ENCODE results near the gene FAM98B. TPM values are rescaled to one million over a fixed set of nuclear protein-coding genes. Genes with fewer than 3 reads are reported as not detected.

Gene FAM98B
- polyA plus RNA-seq, 1 of the 3 experiments (the other 2 are of a cell fraction) = 5.7 TPM

DNA sequence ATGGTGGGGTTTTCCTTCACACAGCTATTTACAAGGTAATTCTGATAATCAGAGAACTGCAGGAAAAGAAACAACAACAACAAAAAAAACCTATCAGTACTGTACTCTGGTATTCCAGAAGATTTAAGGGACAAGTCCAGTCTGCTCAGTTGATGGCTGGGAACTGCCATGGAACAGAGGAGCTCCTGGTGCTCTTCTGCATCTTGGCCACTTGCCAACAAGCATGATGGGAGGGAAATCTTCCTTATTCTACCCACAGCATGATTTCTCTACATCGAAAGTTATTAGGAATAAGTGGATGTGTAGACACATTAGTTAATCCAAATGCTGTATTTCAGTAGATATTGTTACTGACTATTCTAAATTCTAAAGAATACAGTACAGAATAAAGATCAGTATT, 59.0 kb downstream of the FAM98B start (continued):
- TF ChIP-seq NRF1 (IDR thresholded peaks at IDR 0.05; ENCODE audit: low read depth, low read length) (no peak), EP300 (IDR thresholded peaks at IDR 0.05; ENCODE audit: borderline replicate concordance in 1 of 2, low read depth in 1 of 2, low read length in 1 of 2) (no peak)

DNA sequence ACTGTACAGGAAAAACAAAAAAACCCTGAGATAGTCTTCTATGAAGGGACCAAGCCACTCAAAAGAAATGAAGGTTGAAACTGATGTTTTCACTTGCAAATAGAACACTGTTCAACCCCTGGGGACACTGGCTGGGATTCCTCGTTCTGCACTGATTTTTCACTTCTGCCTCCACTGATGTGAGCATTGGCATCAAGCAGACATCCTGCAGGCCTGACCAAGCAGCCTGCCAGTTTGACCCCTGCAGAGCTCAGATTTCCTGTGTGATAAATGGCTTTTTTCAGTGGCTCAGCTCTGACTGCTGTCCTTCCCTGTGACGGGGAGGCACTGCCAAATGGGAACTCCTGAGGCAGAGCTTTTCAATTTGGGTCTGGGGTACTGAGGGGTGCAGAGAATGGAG, 60.7 kb downstream of the FAM98B start:
- H4K20me1 ChIP-seq (ENCODE audit: insufficient read depth) = no peaks in the 10 kb centered on the region
- POLR2A ChIA-PET = interaction anchor here (0.6 to 0.7 kb wide), 2 partner anchors 12 to 42 kb away, joined by 3 read pairs; no protein-coding TSS in a partner anchor
- no peak overlapping the region for H3K9ac ChIP-seq
- TF ChIP-seq, protein P1, sequence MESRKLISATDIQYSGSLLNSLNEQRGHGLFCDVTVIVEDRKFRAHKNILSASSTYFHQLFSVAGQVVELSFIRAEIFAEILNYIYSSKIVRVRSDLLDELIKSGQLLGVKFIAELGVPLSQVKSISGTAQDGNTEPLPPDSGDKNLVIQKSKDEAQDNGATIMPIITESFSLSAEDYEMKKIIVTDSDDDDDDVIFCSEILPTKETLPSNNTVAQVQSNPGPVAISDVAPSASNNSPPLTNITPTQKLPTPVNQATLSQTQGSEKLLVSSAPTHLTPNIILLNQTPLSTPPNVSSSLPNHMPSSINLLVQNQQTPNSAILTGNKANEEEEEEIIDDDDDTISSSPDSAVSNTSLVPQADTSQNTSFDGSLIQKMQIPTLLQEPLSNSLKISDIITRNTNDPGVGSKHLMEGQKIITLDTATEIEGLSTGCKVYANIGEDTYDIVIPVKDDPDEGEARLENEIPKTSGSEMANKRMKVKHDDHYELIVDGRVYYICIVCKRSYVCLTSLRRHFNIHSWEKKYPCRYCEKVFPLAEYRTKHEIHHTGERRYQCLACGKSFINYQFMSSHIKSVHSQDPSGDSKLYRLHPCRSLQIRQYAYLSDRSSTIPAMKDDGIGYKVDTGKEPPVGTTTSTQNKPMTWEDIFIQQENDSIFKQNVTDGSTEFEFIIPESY (IDR thresholded peaks at IDR 0.05; ENCODE audit: borderline replicate concordance, low read depth) = no peak
- TF ChIP-seq NRF1 (IDR thresholded peaks at IDR 0.05; ENCODE audit: low read depth, low read length) = no peak
- 0 out of 2 replicates have a peak, but pooled peaks have one; percentile 11 for TF ChIP-seq TCF12 (IDR thresholded peaks at IDR 0.05)
- TF ChIP-seq GABPA (IDR thresholded peaks at IDR 0.05; ENCODE audit: low read depth) = no peak
- TF ChIP-seq GATA2 (CRISPR knock-in tag; IDR thresholded peaks at IDR 0.05) = peak; percentile 93
- no peak for TF ChIP-seq TAF1 (IDR thresholded peaks at IDR 0.05; ENCODE audit: borderline replicate concordance, low read depth, low read length)
- TF ChIP-seq RCOR1 (IDR thresholded peaks at IDR 0.05; ENCODE audit: low read length) = peak; percentile 61
- TF ChIP-seq EZH2phosphoT487 (IDR thresholded peaks at IDR 0.05; ENCODE audit: borderline replicate concordance, low read depth) = no peak
- peak; percentile 73; the same call in 1 of the 2 replicates for TF ChIP-seq FOXJ3 (CRISPR knock-in tag; IDR thresholded peaks at IDR 0.05)
- TF ChIP-seq EP300 (IDR thresholded peaks at IDR 0.05; ENCODE audit: borderline replicate concordance in 1 of 2, low read depth in 1 of 2, low read length in 1 of 2) = peak in 1 of 2 experiments; percentile 48; a peak in 2 of 4 replicates
- no peak; the same call in 1 of the 2 replicates for TF ChIP-seq SMC3 (IDR thresholded peaks at IDR 0.05; ENCODE audit: low read depth, low read length)
- TF ChIP-seq, protein P2, sequence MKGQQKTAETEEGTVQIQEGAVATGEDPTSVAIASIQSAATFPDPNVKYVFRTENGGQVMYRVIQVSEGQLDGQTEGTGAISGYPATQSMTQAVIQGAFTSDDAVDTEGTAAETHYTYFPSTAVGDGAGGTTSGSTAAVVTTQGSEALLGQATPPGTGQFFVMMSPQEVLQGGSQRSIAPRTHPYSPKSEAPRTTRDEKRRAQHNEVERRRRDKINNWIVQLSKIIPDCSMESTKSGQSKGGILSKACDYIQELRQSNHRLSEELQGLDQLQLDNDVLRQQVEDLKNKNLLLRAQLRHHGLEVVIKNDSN (IDR thresholded peaks at IDR 0.05; ENCODE audit: borderline replicate concordance, low read depth) = no peak
- peak; percentile 9; the same call in 1 of the 2 replicates for TF ChIP-seq RAD21 (IDR thresholded peaks at IDR 0.05; ENCODE audit: low read length)
- TF ChIP-seq, protein P3, sequence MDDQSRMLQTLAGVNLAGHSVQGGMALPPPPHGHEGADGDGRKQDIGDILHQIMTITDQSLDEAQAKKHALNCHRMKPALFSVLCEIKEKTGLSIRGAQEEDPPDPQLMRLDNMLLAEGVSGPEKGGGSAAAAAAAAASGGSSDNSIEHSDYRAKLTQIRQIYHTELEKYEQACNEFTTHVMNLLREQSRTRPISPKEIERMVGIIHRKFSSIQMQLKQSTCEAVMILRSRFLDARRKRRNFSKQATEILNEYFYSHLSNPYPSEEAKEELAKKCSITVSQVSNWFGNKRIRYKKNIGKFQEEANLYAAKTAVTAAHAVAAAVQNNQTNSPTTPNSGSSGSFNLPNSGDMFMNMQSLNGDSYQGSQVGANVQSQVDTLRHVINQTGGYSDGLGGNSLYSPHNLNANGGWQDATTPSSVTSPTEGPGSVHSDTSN (IDR thresholded peaks at IDR 0.05) = peak; percentile 37
- no peaks in the 10 kb centered on the region for H3K9me3 ChIP-seq
- H3K4me3 ChIP-seq (ENCODE audit: low read depth in 2 of 2, low read length in 1 of 2) = no peak overlapping the region
- CTCF ChIA-PET = interaction anchor here (0.8 to 4.0 kb wide), 3 partner anchors 9 to 176 kb away, joined by 4 to 18 read pairs (median 5); partner anchors contain the start of gene RASGRP1
- H3K4me1 ChIP-seq (ENCODE audit: control insufficient read depth in 1 of 2, insufficient read depth in 2 of 2, low read depth in 1 of 2, low read length in 1 of 2) = peaks cover 10 to 20% of the 10 kb centered on the region in 2 experiments; a peak in 3 of 4 replicates
- peak overlapping the region; percentile 14; the same call in 1 of the 2 replicates for H3K4me2 ChIP-seq
- H3K27ac ChIP-seq (ENCODE audit: low read depth in 2 of 2, low read length in 1 of 2) = peak overlapping the region in 1 of 2 experiments; percentile 82; a peak in 2 of 4 replicates
- no peak overlapping the region for H2AFZ ChIP-seq (ENCODE audit: low read depth)
- H3F3A ChIP-seq (replicated peaks; ENCODE audit: insufficient read depth) = no peaks in the 10 kb centered on the region
- H3K36me3 ChIP-seq (replicated peaks in 1 of 2; ENCODE audit: control insufficient read depth in 1 of 2, insufficient read depth in 2 of 2, low read length in 1 of 2) = no peaks in the 10 kb centered on the region
- H3K79me2 ChIP-seq (ENCODE audit: insufficient read depth) = no peaks in the 10 kb centered on the region
- H3K27me3 ChIP-seq (ENCODE audit: insufficient read depth) = no peaks in the 10 kb centered on the region
- no peaks in the 10 kb centered on the region for H3K9me2 ChIP-seq
- DNase-seq = peak; percentile 50
- WGBS (ENCODE audit: low lambda C conversion rate) = 42% methylated on average over 2 of the region's 2 CpGs

All from SK-N-SH (cell line).